ENCODE results near the gene LRG1. TPM values are rescaled to one million over a fixed set of nuclear protein-coding genes. Genes with fewer than 3 reads are reported as not detected.

LRG1 gene
- total RNA-seq, 1 experiment from 2014 or later: 19.1 TPM

- DNase-seq (ENCODE audit: low spot score): no peak
Measured at GRCh38 chr19:4511300-4512054, 28.4 kb downstream of the LRG1 start.

GRCh38 chr19:4510435-4511255 lies 29.2 kb downstream of the LRG1 start:
- no peak for DNase-seq (ENCODE audit: low spot score)

- no peak for DNase-seq (ENCODE audit: low spot score)
Measured at GRCh38 chr19:4508698-4509097, 31.1 kb downstream of the LRG1 start.

DNA sequence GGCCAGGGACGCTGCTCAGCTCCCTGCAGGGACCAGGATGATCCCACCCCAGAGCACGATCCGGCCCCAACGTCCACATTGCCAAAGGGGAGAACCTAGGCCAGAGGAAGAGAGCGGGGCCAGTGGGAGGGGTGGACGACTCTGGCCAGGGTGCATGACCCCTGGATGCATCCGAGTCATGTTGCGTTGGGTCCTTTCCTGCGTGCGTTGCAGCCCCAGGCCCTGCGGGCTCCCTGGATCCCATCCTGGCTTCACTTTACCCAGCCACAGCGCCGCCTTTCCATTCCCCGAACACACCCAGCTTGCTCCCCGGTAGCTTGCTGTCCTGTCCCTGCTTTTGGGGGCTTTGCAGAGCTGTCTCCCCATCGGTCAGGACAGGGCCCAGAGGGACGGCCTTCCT lies 32.0 kb downstream of the LRG1 start:
- no peak for DNase-seq (ENCODE audit: low spot score)

- DNase-seq (ENCODE audit: low spot score): no peak
Measured at GRCh38 chr19:4507150-4507452, 32.7 kb downstream of the LRG1 start.

- no peak for DNase-seq (ENCODE audit: low spot score)
Measured at GRCh38 chr19:4506449-4507149, 33.2 kb downstream of the LRG1 start.

- DNase-seq (ENCODE audit: low spot score): no peak
Measured at GRCh38 chr19:4505570-4506448, 34.0 kb downstream of the LRG1 start.

DNA sequence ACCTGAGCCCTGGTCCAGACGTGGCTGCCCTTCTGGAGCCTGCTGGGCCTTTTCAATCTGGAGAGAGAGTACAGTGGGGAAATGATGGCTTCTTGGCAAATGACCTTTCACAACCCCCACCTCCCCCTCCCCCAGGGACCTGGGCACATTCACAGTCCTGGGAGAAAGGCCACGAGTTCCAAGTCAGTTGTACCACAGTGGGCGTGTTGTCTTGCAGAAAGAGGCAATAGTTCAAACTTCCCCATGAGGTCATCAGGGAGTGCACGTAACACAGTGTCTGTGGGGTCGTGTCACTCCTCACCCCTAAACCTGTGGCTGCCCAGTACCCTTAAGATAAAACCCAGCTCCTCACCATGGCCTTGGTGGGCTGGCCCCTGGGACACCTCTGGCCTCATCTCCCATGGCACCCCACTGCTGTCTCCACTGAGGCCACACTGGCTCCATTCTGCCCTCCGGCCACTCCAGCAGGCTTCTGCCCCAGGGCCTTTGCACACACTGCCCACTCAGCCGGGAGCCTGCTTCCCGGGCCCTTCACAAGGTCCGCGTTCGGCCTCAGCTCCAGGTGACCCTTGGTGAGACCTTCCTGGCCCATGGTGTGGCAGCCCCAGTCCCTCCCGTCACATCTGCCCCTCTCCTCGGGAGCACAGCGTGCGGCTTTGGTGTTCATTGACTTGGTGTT lies 34.8 kb downstream of the LRG1 start:
- no peak for DNase-seq (ENCODE audit: low spot score)

DNA sequence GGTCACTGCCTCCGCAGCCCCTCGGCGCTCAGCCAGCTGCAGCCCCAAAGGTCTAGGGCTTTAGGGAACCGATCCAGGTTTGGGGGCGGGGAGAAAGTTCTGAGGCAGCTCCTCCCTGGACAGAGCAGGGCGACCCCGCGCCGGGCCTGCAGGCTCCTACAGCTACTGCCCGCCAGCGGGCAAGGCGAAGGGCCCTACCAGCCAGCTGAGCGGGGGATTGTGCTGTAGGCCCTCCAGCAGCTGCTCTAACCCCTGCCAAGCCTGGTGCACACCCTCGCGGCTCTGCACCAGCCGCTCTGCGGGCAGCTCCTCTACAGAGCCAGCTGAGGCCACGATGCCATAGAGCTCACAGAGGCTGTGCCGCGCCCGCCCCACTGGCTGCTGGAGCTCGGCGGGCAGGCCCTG lies 35.5 kb downstream of the LRG1 start:
- no peak for DNase-seq (ENCODE audit: low spot score)

DNA sequence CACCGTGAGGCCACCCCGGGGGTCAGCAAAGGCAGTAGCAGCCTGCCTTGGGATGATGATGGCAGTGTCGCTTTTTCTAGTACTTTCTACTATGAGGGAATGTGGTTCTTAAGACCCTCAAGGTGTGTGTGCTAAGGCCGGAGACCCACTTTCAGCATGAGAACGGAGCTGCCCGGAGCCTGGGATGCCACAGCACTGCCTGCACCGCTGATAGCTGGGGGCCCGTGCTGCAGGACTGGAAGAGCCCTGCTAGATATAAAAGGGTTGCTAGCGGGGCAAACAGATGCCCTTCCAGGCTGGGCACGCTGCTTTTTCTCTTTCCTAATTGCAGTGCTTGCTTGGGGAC lies 36.0 kb downstream of the LRG1 start:
- DNase-seq (ENCODE audit: low spot score): no peak

- no peak for DNase-seq (ENCODE audit: low spot score)
Measured at GRCh38 chr19:4503132-4503824, 36.6 kb downstream of the LRG1 start.

GRCh38 chr19:4502282-4503131 lies 37.3 kb downstream of the LRG1 start:
- DNase-seq (ENCODE audit: low spot score): no peak

- no peak for DNase-seq (ENCODE audit: low spot score)
Measured at GRCh38 chr19:4501691-4502090, 38.1 kb downstream of the LRG1 start.

DNA sequence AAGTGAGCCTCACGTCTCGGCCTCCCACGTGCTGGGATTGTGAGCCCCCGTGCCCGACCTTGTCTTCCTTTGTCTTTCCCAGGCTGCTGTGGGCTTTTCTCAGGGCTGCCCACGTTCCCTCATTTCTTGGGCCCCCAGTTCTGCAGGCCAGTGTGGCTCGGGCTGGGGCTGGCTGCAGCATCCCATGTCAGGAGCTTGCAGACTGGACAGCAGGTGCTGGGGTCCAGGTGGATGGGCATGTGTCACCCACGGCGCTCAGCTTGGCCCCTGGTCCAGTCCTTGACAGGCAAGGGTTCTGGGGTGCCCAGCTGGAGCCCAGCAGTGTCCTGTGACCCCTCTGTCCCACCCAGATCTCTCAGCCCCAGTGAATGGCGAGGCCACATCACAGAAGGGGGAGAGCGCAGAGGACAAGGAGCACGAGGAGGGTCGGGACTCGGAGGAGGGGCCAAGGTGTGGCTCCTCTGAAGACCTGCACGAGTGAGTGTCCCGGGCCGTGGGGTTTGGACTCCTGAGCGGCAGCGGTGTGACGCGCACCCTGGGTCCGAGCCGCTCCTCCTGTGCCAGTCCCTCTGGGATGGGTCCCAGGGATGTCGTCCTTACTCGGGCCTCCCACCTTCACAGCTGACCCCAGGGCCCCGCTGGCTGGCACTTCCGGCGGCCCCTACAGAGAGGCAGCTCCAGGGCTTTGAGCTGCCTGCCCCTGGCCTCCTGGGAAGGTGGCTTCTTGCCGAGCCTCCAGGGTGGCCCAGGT lies 38.8 kb downstream of the LRG1 start:
- no peak for DNase-seq (ENCODE audit: low spot score)

GRCh38 chr19:4499855-4500254 lies 40.0 kb downstream of the LRG1 start:
- no peak for DNase-seq (ENCODE audit: low spot score)

- DNase-seq (ENCODE audit: low spot score): no peak
Measured at GRCh38 chr19:4499318-4499717, 40.5 kb downstream of the LRG1 start.

- no peak for DNase-seq (ENCODE audit: low spot score)
Measured at GRCh38 chr19:4498694-4499093, 41.1 kb downstream of the LRG1 start.

DNA sequence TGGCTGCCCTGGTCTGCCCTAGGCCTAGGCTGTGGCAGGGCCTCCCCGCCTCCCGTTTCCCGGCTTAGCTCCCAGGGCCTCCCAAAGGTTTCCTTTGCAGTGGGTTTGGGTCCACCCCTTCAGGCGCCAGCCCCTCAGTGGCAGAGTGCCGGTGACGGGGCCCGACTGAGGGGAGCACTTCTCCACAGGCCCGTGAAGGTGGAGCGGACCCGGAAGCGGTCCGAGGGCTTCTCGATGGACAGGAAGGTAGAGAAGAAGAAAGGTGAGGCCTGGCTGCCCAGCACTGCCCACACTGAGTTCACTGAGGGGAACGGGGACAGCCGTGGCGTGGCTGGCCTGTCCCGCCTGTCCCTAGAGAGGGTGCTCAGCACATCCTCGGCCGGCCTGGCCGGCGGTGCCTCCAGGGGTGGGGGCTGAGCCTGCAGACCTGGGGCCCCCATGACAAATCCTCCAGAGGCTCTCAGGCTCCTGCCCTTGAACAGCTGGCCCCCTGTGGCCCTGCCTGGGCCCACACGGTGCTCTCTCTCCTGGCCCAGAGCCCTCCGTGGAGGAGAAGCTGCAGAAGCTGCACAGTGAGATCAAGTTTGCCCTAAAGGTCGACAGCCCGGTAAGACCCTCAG lies 42.0 kb downstream of the LRG1 start:
- no peak for DNase-seq (ENCODE audit: low spot score)

Data from HT-29 (cell line).